NOMO-1 (cell line): ENCODE data around the gene CTSC.

Experiments used
- DNase-seq, 2 experiments: peaks; one replicate each; lab custom pipeline; 2025; ENCODE audit not compliant: unreplicated experiment in 2 of 2; lab: John Stamatoyannopoulos, UW

CTSC gene

GRCh38 chr11:88353835-88354496 lies 16.4 kb upstream of the CTSC start:
- DNase-seq = peak in 1 of 2 experiments; percentile 65

- no peak for DNase-seq
Observed at GRCh38 chr11:88353386-88353785, 15.8 kb upstream of the CTSC start.

GRCh38 chr11:88352139-88352538 lies 14.6 kb upstream of the CTSC start:
- no peak for DNase-seq

- DNase-seq = no peak
Observed at GRCh38 chr11:88348870-88349269, 11.3 kb upstream of the CTSC start.

- no peak for DNase-seq
Observed at GRCh38 chr11:88345949-88346348, 8.4 kb upstream of the CTSC start.

GRCh38 chr11:88345408-88345807 lies 7.9 kb upstream of the CTSC start:
- peak in 1 of 2 experiments; percentile 35 for DNase-seq

- no peak for DNase-seq
Observed at GRCh38 chr11:88344869-88345268, 7.3 kb upstream of the CTSC start.

- DNase-seq = no peak
Observed at GRCh38 chr11:88341522-88342251, 4.2 kb upstream of the CTSC start.

GRCh38 chr11:88340366-88340935 lies 2.9 kb upstream of the CTSC start:
- no peak for DNase-seq

GRCh38 chr11:88337987-88338668 lies 592 bp upstream of the CTSC start:
- peak; percentile 95 for DNase-seq

GRCh38 chr11:88335284-88335683 lies 2.3 kb downstream of the CTSC start:
- DNase-seq = peak; percentile 10 to 32

- DNase-seq = no peak
Observed at GRCh38 chr11:88333862-88334261, 3.7 kb downstream of the CTSC start.

GRCh38 chr11:88332851-88333250 lies 4.7 kb downstream of the CTSC start:
- DNase-seq = no peak

GRCh38 chr11:88330826-88331428 lies 6.6 kb downstream of the CTSC start:
- no peak for DNase-seq

GRCh38 chr11:88329563-88330250 lies 7.8 kb downstream of the CTSC start:
- no peak for DNase-seq

- DNase-seq = no peak
Observed at GRCh38 chr11:88327462-88328143, 9.9 kb downstream of the CTSC start.

- peak; percentile 6 to 40 for DNase-seq
Observed at GRCh38 chr11:88327061-88327460, 10.5 kb downstream of the CTSC start.

GRCh38 chr11:88326099-88326498 lies 11.4 kb downstream of the CTSC start:
- no peak for DNase-seq

- DNase-seq = no peak
Observed at GRCh38 chr11:88324562-88325345, 12.8 kb downstream of the CTSC start.
